Liver (tissue), 9 donors: ENCODE results near the gene ITIH4. TPM values are rescaled to one million over a fixed set of nuclear protein-coding genes. Genes with fewer than 3 reads are reported as not detected.

Experiments used
- DNase-seq: peaks from one replicate; pipeline ENCODE4 v3.0.0-alpha.2; 2017; ENCODE audit warnings: low spot score
- H3K27ac ChIP-seq, 2 donors: one replicate each; pipeline ENCODE4 v1.7.0; 2013; ENCODE audit warnings: inconsistent platforms in 2 of 2, low read length in 2 of 2, control low read depth in 1 of 2, low read depth in 1 of 2, mild to moderate bottlenecking in 1 of 2
- H3K27me3 ChIP-seq, 4 donors: one replicate each; pipeline versions ENCODE4 v1.6.1 to v1.7.0; 2013; ENCODE audit warnings: low read length in 3 of 4, inconsistent platforms in 1 of 4, mild to moderate bottlenecking in 1 of 4, moderate library complexity in 1 of 4; ENCODE audit not compliant: control insufficient read depth in 4 of 4, insufficient read depth in 4 of 4
- H3K36me3 ChIP-seq, 4 donors: one replicate each; pipeline versions ENCODE4 v1.6.1 to v1.7.0; 2013; ENCODE audit warnings: low read length in 3 of 4, mild to moderate bottlenecking in 3 of 4, low read depth in 1 of 4, moderate library complexity in 1 of 4; ENCODE audit not compliant: control insufficient read depth in 4 of 4, insufficient read depth in 3 of 4
- H3K4me1 ChIP-seq, 4 donors: one replicate each; pipeline versions ENCODE4 v1.6.1 to v1.7.0; 2013; ENCODE audit warnings: low read length in 3 of 4, mild to moderate bottlenecking in 3 of 4, moderate library complexity in 1 of 4; ENCODE audit not compliant: control insufficient read depth in 4 of 4, insufficient read depth in 4 of 4
- H3K4me3 ChIP-seq, 3 donors: one replicate each; pipeline versions ENCODE4 v1.6.1 to v1.7.0; 2013; ENCODE audit warnings: low read length in 3 of 3, control low read depth in 1 of 3, low read depth in 1 of 3, mild to moderate bottlenecking in 1 of 3
- H3K9ac ChIP-seq, 2 donors: one replicate each; pipeline ENCODE4 v1.7.0; 2013; ENCODE audit warnings: low read length in 2 of 2, mild to moderate bottlenecking in 2 of 2, moderate library complexity in 2 of 2, control low read depth in 1 of 2, low read depth in 1 of 2
- H3K9me3 ChIP-seq, 4 donors: one replicate each; pipeline versions ENCODE4 v1.6.1 to v1.7.0; 2013; ENCODE audit warnings: low read length in 3 of 4; ENCODE audit not compliant: control insufficient read depth in 4 of 4
- EGR1 ChIP-seq, 2 donors: IDR thresholded peaks; 2 replicates each; pipeline ENCODE4 v1.6.1; 2016 to 2018; ENCODE audit warnings: antibody characterized with exemption in 2 of 2, low read depth in 2 of 2
- FOXA1 ChIP-seq: IDR thresholded peaks from 2 replicates; pipeline ENCODE4 v1.6.1; 2016; ENCODE audit warnings: antibody characterized with exemption
- FOXA2 ChIP-seq: IDR thresholded peaks from 2 replicates; pipeline ENCODE4 v1.6.1; 2016; ENCODE audit warnings: antibody characterized with exemption
- GABPA ChIP-seq, 2 donors: IDR thresholded peaks in 1 of 2; conservative IDR thresholded peaks in 1 of 2; 2 replicates each; pipeline ENCODE4 v1.6.1; 2016; ENCODE audit warnings: antibody characterized with exemption in 2 of 2, mild to moderate bottlenecking in 1 of 2, moderate library complexity in 1 of 2
- HNF4A ChIP-seq, 2 donors: conservative IDR thresholded peaks; 2 replicates each; pipeline ENCODE4 v1.6.1; 2016; ENCODE audit warnings: antibody characterized with exemption in 2 of 2, mild to moderate bottlenecking in 2 of 2
- NR2F2 ChIP-seq: IDR thresholded peaks from 2 replicates; pipeline ENCODE4 v1.6.1; 2016; ENCODE audit warnings: antibody characterized with exemption
- RAD21 ChIP-seq, 2 donors: IDR thresholded peaks; 2 replicates each; pipeline ENCODE4 v1.6.1; 2016; ENCODE audit warnings: antibody characterized with exemption in 2 of 2, mild to moderate bottlenecking in 2 of 2
- RXRA ChIP-seq, 2 donors: IDR thresholded peaks; 2 replicates each; pipeline ENCODE4 v1.6.1; 2017 to 2018; ENCODE audit warnings: antibody characterized with exemption in 2 of 2, mild to moderate bottlenecking in 1 of 2
- TAF1 ChIP-seq: conservative IDR thresholded peaks from 2 replicates; pipeline ENCODE4 v1.6.1; 2016; ENCODE audit warnings: antibody characterized with exemption, mild to moderate bottlenecking
- YY1 ChIP-seq: IDR thresholded peaks from 2 replicates; pipeline ENCODE4 v1.6.1; 2016; ENCODE audit warnings: antibody characterized with exemption, mild to moderate bottlenecking
- WGBS: extraction: QIAGEN DNeasy Blood & Tissue Kit; methylation state at CpG from one replicate; pipeline ENCODE4 v1.1.7; 2013; 5-methylcytosine and 5-hydroxymethylcytosine counted together
- polyA plus RNA-seq, 2 donors: library from polyadenylated mRNA; stranded (reverse) in 1 of 2; unstranded in 1 of 2; fragments of 200-250 nt in 1 of 2; fragments of >200 nt in 1 of 2; fragmentation: Nextera tagmentation in 1 of 2; extraction: Ambion mirVana in 1 of 2; gene quantifications; one replicate each; pipeline versions ENCODE4 v1.2.1 to v1.2.3, GENCODE V29; 2013 to 2015
- total RNA-seq, 2 donors: library from RNA; depleted of rRNA; stranded (reverse); fragments of >200 nt; gene quantifications; one replicate each; pipeline ENCODE4 v1.2.3, GENCODE V29; 2014
- TF ChIP-seq, protein P1 (sequence below): fragments of 150-350 bp; IDR thresholded peaks from 2 replicates; pipeline ENCODE4 v1.5.1; 2017; ENCODE audit warnings: improper control_type of control experiment, low read depth, low read length; ENCODE audit not compliant: missing input control
- TF ChIP-seq, protein P2 (sequence below): IDR thresholded peaks from 2 replicates; pipeline ENCODE4 v1.6.1; 2016; ENCODE audit warnings: antibody characterized with exemption
- TF ChIP-seq, protein P3 (sequence below): IDR thresholded peaks from 2 replicates; pipeline ENCODE4 v1.6.1; 2016; ENCODE audit warnings: antibody characterized with exemption
- TF ChIP-seq, protein P4 (sequence below): IDR thresholded peaks from 2 replicates; pipeline ENCODE4 v1.6.1; 2016; ENCODE audit warnings: antibody characterized with exemption
- TF ChIP-seq, protein P5 (sequence below): IDR thresholded peaks from 2 replicates; pipeline ENCODE4 v1.6.1; 2016; ENCODE audit warnings: antibody characterized with exemption, mild to moderate bottlenecking
- donor health status: healthy.
- donor health status: healthy.
- donor health status: healthy.
- donor health status: healthy.
- donor health status: healthy.

The ITIH4 gene
- total and polyA plus RNA-seq, 4 donors, result 447 to 3,354 (median 2,410) TPM

DNA sequence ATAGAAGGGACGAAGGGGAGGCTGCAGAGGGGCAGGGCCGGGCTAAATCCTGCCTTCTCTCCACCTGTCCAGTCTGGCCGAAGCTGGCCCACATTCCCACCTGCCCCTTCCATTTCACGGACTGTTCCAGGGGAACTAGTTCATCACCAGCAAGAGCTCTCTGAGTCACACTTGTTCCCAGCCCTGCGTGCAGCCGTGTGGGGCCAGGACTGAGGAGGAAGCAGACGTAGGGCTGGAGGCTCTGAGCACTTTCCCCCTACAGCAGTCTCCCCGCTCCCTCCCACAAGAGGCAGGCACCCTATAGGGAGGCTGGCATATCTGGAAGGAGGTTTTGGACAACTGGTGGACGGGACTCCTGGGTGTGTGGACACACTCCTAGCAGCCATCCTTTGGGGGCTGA, 3.0 kb downstream of the ITIH4 start:
- peak overlapping the region; percentile 96 to 99 for H3K27ac ChIP-seq
- peaks cover 2 to 72% (median 58%) of the 10 kb centered on the region in 4 donors for H3K4me1 ChIP-seq
- 36% methylated on average over 9 of the region's 9 CpGs for WGBS
- no peak for DNase-seq
- H3K36me3 ChIP-seq, result peaks cover 14 to 50% (median 41%) of the 10 kb centered on the region in 4 donors
- TF ChIP-seq, protein P1, sequence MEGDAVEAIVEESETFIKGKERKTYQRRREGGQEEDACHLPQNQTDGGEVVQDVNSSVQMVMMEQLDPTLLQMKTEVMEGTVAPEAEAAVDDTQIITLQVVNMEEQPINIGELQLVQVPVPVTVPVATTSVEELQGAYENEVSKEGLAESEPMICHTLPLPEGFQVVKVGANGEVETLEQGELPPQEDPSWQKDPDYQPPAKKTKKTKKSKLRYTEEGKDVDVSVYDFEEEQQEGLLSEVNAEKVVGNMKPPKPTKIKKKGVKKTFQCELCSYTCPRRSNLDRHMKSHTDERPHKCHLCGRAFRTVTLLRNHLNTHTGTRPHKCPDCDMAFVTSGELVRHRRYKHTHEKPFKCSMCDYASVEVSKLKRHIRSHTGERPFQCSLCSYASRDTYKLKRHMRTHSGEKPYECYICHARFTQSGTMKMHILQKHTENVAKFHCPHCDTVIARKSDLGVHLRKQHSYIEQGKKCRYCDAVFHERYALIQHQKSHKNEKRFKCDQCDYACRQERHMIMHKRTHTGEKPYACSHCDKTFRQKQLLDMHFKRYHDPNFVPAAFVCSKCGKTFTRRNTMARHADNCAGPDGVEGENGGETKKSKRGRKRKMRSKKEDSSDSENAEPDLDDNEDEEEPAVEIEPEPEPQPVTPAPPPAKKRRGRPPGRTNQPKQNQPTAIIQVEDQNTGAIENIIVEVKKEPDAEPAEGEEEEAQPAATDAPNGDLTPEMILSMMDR, result no peak
- TF ChIP-seq RXRA (IDR thresholded peaks at IDR 0.05) (no peak), NR2F2 (no peak), EGR1 (IDR thresholded peaks at IDR 0.05; ENCODE audit: low read depth in 2 of 2) (no peak), HNF4A (conservative IDR thresholded peaks at IDR 0.05) (no peak), YY1 (no peak), RAD21 (IDR thresholded peaks at IDR 0.05) (no peak), FOXA1 (no peak), TAF1 (no peak), FOXA2 (no peak), GABPA (IDR thresholded peaks at IDR 0.05 in 1 of 2, conservative IDR thresholded peaks at IDR 0.05 in 1 of 2) (no peak)
- TF ChIP-seq, protein P2, sequence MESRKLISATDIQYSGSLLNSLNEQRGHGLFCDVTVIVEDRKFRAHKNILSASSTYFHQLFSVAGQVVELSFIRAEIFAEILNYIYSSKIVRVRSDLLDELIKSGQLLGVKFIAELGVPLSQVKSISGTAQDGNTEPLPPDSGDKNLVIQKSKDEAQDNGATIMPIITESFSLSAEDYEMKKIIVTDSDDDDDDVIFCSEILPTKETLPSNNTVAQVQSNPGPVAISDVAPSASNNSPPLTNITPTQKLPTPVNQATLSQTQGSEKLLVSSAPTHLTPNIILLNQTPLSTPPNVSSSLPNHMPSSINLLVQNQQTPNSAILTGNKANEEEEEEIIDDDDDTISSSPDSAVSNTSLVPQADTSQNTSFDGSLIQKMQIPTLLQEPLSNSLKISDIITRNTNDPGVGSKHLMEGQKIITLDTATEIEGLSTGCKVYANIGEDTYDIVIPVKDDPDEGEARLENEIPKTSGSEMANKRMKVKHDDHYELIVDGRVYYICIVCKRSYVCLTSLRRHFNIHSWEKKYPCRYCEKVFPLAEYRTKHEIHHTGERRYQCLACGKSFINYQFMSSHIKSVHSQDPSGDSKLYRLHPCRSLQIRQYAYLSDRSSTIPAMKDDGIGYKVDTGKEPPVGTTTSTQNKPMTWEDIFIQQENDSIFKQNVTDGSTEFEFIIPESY, result no peak
- TF ChIP-seq, protein P3, sequence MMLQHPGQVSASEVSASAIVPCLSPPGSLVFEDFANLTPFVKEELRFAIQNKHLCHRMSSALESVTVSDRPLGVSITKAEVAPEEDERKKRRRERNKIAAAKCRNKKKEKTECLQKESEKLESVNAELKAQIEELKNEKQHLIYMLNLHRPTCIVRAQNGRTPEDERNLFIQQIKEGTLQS, result no peak
- TF ChIP-seq, protein P4, sequence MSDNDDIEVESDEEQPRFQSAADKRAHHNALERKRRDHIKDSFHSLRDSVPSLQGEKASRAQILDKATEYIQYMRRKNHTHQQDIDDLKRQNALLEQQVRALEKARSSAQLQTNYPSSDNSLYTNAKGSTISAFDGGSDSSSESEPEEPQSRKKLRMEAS, result no peak
- TF ChIP-seq, protein P5, sequence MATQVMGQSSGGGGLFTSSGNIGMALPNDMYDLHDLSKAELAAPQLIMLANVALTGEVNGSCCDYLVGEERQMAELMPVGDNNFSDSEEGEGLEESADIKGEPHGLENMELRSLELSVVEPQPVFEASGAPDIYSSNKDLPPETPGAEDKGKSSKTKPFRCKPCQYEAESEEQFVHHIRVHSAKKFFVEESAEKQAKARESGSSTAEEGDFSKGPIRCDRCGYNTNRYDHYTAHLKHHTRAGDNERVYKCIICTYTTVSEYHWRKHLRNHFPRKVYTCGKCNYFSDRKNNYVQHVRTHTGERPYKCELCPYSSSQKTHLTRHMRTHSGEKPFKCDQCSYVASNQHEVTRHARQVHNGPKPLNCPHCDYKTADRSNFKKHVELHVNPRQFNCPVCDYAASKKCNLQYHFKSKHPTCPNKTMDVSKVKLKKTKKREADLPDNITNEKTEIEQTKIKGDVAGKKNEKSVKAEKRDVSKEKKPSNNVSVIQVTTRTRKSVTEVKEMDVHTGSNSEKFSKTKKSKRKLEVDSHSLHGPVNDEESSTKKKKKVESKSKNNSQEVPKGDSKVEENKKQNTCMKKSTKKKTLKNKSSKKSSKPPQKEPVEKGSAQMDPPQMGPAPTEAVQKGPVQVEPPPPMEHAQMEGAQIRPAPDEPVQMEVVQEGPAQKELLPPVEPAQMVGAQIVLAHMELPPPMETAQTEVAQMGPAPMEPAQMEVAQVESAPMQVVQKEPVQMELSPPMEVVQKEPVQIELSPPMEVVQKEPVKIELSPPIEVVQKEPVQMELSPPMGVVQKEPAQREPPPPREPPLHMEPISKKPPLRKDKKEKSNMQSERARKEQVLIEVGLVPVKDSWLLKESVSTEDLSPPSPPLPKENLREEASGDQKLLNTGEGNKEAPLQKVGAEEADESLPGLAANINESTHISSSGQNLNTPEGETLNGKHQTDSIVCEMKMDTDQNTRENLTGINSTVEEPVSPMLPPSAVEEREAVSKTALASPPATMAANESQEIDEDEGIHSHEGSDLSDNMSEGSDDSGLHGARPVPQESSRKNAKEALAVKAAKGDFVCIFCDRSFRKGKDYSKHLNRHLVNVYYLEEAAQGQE, result no peak
- H3K4me3 ChIP-seq, result peak overlapping the region in 2 of 3 donors; percentile 31 to 40
- no peaks in the 10 kb centered on the region for H3K27me3 ChIP-seq
- H3K9ac ChIP-seq, result peak overlapping the region; percentile 44 to 46
- no peaks in the 10 kb centered on the region for H3K9me3 ChIP-seq

DNA sequence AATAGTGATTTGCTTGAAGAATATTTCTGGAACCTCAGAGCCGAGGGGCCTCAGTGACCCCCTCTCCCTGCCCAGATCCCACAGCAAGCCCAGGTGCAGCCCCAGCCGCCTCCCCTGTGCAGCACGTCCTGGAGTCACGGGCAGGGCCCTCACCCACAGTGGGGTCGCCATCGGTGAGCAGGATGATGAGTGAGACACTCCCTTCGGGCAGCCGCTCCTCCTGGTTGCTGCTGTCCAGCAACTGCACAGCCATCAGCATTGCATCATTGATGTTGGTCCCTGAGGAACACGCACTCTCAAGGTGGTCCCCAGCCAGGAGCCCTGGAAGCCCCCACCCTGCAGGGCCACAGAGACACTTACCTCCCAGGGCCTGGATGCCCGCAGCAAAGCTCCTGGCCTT, 6.4 kb downstream of the ITIH4 start:
- no peak overlapping the region for H3K9ac ChIP-seq
- TF ChIP-seq FOXA2 (no peak), EGR1 (IDR thresholded peaks at IDR 0.05; ENCODE audit: low read depth in 2 of 2) (no peak), RAD21 (IDR thresholded peaks at IDR 0.05) (no peak)
- TF ChIP-seq, protein P1, result no peak
- TF ChIP-seq, protein P5, result peak; percentile 53
- 91% methylated on average over 10 of the region's 10 CpGs for WGBS

More for the DNA sequence above, 6.4 kb downstream of the ITIH4 start:
- Histone ChIP-seq H3K36me3 (peaks cover 15 to 76% (median 65%) of the 10 kb centered on the region in 4 donors), H3K27ac (no peak overlapping the region), H3K4me1 (peaks cover 2 to 95% (median 80%) of the 10 kb centered on the region in 4 donors), H3K4me3 (no peak overlapping the region), H3K9me3 (no peaks in the 10 kb centered on the region), H3K27me3 (no peaks in the 10 kb centered on the region)
- DNase-seq, result no peak
